SJSA1 (cell line): ENCODE data around the gene OR51F2. TPM values are rescaled to one million over a fixed set of nuclear protein-coding genes. Genes with fewer than 3 reads are reported as not detected.
"Not testable (repeated sequence)": the region's sequence is repeated elsewhere in the genome, so short reads cannot be mapped to it uniquely, and the experiment has no call there.

ENCODE experiments used
- DNase-seq, 2 experiments: peaks; one replicate each; pipeline ENCODE4 v3.0.0-alpha.2; 2015 to 2020; ENCODE audit warnings: low spot score in 2 of 2, low read depth in 1 of 2
- H3K27ac ChIP-seq: fragments of 250-450 bp; sonication (Bioruptor Pico); 2 replicates; pipeline ENCODE4 v1.5.1; 2020; ENCODE audit warnings: mild to moderate bottlenecking, moderate library complexity
- H3K27me3 ChIP-seq: fragments of 250-450 bp; sonication (Bioruptor Pico); replicated peaks from 2 replicates; pipeline ENCODE4 v1.5.1; 2020; ENCODE audit warnings: mild to moderate bottlenecking, moderate library complexity
- H3K36me3 ChIP-seq: fragments of 250-450 bp; sonication (Bioruptor Pico); 2 replicates; pipeline ENCODE4 v1.5.1; 2020; ENCODE audit warnings: mild to moderate bottlenecking
- H3K4me1 ChIP-seq: fragments of 250-450 bp; sonication (Bioruptor Pico); replicated peaks from 2 replicates; pipeline ENCODE4 v1.6.1; 2021; ENCODE audit warnings: mild to moderate bottlenecking
- H3K4me3 ChIP-seq: fragments of 250-450 bp; sonication (Bioruptor Pico); 2 replicates; pipeline ENCODE4 v1.5.1; 2020; ENCODE audit warnings: mild to moderate bottlenecking
- H3K9me3 ChIP-seq: fragments of 250-450 bp; sonication (Bioruptor Pico); replicated peaks from 2 replicates; pipeline ENCODE4 v1.5.1; 2020; ENCODE audit warnings: mild to moderate bottlenecking
- total RNA-seq: library from RNA; depleted of rRNA; stranded (reverse); fragments of >200 nt; shearing (Covaris generic); gene quantifications from 2 replicates; pipeline ENCODE4 v1.2.3, GENCODE V29; 2014; rRNA removed

OR51F2 gene
- total RNA-seq, 1 experiment from 2014 or later = not detected

DNA sequence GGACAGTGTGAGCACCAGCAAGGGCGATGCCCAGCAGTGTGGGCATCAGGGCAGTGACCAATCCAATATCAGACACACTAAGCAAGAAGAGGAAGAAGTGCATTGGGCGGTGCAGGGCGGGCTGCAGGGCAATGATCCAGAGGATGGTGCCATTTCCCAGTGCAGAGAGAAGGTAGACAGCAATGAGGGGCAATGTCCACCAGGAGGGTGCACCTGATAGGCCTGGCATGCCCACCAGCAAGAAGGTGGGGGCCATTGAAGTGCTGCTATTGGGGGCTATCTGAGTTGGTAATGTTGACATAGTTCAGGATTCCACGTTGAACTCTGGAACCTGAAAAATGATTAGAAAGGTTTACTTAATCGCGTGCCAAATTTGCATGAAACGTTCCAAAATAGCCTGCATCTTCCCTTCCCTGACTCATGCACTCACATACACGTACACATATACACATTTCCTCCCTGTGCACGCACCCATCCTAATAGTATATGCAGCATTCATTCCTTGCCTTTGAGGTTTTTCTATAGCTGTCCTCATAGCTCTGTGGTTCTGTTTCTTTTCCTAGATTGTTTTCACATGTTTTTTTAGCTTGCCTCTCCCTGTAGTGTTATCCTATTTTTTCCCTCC, 27.9 kb downstream of the OR51F2 start, which contains the start of gene OR51S1:
TSS of gene OR51S1 (minus strand) at position 301 of the 625 bp plus-strand sequence. CDS start at position 301, 0 bp downstream.
- H3K9me3 ChIP-seq = no peaks in the 10 kb centered on the region
- no peak within 1 kb of the TSS for H3K27ac ChIP-seq
- no peaks in the 10 kb centered on the region for H3K36me3 ChIP-seq
- DNase-seq = no peak
- no peaks in the 10 kb centered on the region for H3K4me1 ChIP-seq
- H3K4me3 ChIP-seq = no peak within 1 kb of the TSS
- no peaks in the 10 kb centered on the region for H3K27me3 ChIP-seq

DNA sequence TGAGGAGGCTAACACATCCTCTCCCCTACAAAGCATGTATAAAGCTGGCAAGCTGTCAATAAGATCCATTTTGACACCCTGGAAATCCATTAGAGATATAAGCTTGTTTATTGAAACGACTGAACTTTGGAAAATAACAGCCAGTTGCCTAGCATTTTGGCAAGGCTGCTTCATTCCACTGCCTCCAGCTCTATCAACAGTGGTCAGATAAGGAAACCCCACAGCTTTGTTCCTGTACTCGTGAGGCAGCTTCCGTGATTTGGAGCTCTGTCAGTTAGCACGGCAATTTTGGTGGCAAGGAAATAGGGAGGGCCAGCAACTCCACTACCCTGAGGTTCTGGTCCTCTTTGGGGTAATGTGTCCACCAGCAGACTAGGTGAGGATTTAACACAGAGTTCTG, 29.9 kb downstream of the OR51F2 start:
- Histone ChIP-seq H3K36me3 (no peaks in the 10 kb centered on the region), H3K27ac (no peak overlapping the region), H3K27me3 (no peaks in the 10 kb centered on the region), H3K9me3 (no peaks in the 10 kb centered on the region), H3K4me3 (no peak overlapping the region), H3K4me1 (no peaks in the 10 kb centered on the region)
- DNase-seq = no peak

DNA sequence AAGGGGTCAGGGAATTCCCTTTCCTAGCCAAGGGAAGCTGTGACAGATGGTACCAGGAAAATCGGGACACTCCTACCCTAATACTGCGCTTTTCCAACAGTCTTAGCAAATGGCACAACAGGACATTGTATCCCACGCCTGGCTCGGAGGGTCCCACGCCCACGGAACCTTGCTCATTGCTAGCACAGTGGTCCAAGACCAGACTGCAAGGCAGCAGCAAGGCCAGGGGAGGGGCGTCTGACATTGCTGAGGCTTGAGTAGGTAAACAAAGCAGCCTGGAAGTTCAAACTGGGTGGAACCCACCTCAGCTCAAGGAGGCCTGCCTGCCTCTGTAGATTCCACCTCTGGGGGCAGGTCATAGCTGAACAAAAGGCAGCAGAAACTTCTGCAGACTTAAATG, 33.2 kb downstream of the OR51F2 start:
- DNase-seq, H3K4me3 ChIP-seq, H3K27ac ChIP-seq, H3K9me3 ChIP-seq, H3K36me3 ChIP-seq, H3K4me1 ChIP-seq, H3K27me3 ChIP-seq: not testable (repeated sequence)

DNA sequence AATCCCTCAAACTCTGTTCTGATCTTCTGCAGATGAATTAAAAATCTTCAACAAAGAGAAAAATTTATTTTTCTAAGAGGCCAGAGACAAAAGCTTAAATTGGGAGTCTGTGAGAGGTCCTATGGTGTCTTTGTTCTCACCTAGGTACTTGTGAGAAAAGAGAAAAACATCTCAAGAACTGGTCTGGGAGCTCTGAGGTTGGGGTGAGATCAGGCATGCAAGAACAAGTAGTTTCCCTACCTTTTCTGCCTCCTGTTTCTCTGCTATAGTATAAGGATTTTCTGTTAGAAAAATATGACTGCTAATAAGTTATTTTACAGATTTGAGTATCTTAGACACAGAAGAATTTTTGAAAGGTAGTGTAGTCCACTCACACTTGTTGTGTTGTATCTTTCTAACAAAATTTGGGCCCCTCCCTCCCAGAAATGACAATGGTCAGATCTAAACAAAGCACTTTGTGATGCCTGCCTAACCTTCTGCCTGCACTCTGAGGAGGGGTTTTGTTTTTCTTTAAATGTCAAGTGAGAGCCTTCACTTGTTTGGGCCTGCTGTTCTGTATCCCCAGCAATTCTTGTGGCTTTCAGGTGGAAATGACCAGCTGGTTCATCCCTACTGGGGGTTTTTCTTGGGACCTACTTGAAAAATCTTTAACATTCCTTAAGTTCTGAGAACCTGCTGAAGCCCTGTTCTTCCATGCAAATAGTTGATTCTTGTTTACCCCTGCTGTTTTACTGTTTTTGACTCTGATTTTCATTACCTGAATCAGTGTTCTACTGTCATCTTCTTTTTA, 41.5 kb downstream of the OR51F2 start:
- Histone ChIP-seq H3K36me3 (no peaks in the 10 kb centered on the region), H3K27ac (no peak overlapping the region), H3K4me1 (no peaks in the 10 kb centered on the region), H3K27me3 (no peaks in the 10 kb centered on the region), H3K4me3 (no peak overlapping the region), H3K9me3 (peaks cover 4% of the 10 kb centered on the region; the same call in 1 of the 2 replicates)
- no peak for DNase-seq

- H3K36me3 ChIP-seq = no peaks in the 10 kb centered on the region
- H3K4me1 ChIP-seq = no peaks in the 10 kb centered on the region
- H3K4me3 ChIP-seq = no peak overlapping the region
- peaks cover 4% of the 10 kb centered on the region; the same call in 1 of the 2 replicates for H3K9me3 ChIP-seq
- H3K27ac ChIP-seq = no peak overlapping the region
- no peaks in the 10 kb centered on the region for H3K27me3 ChIP-seq
- no peak for DNase-seq
These were observed 42.8 kb downstream of the OR51F2 start for GRCh38 chr11:4863876-4864275.

DNA sequence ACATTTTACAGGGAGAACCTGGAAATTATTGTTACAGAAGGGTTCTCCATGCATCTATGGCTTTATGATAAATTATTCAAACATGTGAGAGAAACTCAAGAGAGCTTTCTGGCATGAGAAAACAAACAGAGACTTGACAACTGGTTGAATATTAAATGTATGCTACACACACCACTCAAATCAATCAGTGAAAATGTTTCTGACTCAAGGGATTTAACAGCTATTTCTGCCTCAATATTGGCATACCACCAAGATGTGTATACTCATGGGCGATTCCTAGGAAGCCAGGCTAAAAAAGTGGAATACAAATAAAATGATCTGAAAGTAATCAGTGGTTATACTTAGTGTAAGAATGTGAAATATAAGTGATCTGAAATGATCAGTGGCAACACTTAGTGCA, 44.7 kb downstream of the OR51F2 start:
- Histone ChIP-seq H3K27ac (no peak overlapping the region), H3K4me1 (no peaks in the 10 kb centered on the region), H3K36me3 (no peaks in the 10 kb centered on the region), H3K9me3 (no peaks in the 10 kb centered on the region), H3K4me3 (no peak overlapping the region), H3K27me3 (no peaks in the 10 kb centered on the region)
- DNase-seq = no peak

Other genes with a start within 250 kb of the OR51F2 start
- not detected in 2 replicates for gene OR52I2, start 239.6 kb upstream of the OR51F2 start, total RNA-seq
- not detected in 2 replicates for gene OR52I1, start 227.3 kb upstream of the OR51F2 start, total RNA-seq
- 20.7 and 42.9 TPM in 2 replicates for gene TRIM68, start 213.1 kb upstream of the OR51F2 start, total RNA-seq
- not detected in 2 replicates for gene OR51D1, start 183.8 kb upstream of the OR51F2 start, total RNA-seq
- 0.11 and 0.13 TPM in 2 replicates for gene OR51E1, start 177.3 kb upstream of the OR51F2 start, total RNA-seq
- gene OR51E2, start 123.5 kb upstream of the OR51F2 start, total RNA-seq = 0.09 and 0.21 TPM in 2 replicates
- gene MMP26, start 116.5 kb upstream of the OR51F2 start, total RNA-seq = not detected in 2 replicates
- gene OR51F1, start 51.4 kb upstream of the OR51F2 start, total RNA-seq = not detected in 2 replicates
- gene OR52R1, start 16.9 kb upstream of the OR51F2 start, total RNA-seq = not detected in 2 replicates
- gene OR51S1, start 27.9 kb downstream of the OR51F2 start, total RNA-seq = not detected in 2 replicates
- not detected in 2 replicates for gene OR51T1, start 60.6 kb downstream of the OR51F2 start, total RNA-seq
- not detected in 2 replicates for gene OR51A7, start 82.5 kb downstream of the OR51F2 start, total RNA-seq
- not detected in 2 replicates for gene OR51G2, start 98.0 kb downstream of the OR51F2 start, total RNA-seq
- not detected in 2 replicates for gene OR51G1, start 103.0 kb downstream of the OR51F2 start, total RNA-seq
- gene OR51A4, start 126.3 kb downstream of the OR51F2 start, total RNA-seq = not detected in 2 replicates
- gene OR51A2, start 134.4 kb downstream of the OR51F2 start, total RNA-seq = not detected in 2 replicates
- not detected in 2 replicates for gene OR51L1, start 173.5 kb downstream of the OR51F2 start, total RNA-seq
- not detected in 2 replicates for gene OR52J3, start 225.2 kb downstream of the OR51F2 start, total RNA-seq
- gene OR52E2, start 238.3 kb downstream of the OR51F2 start, total RNA-seq = not detected in 2 replicates
- gene OR52E1, start 248.3 kb downstream of the OR51F2 start, total RNA-seq = not detected in 2 replicates